Measurements from ENCODE around the gene PLPP3. TPM values are rescaled to one million over a fixed set of nuclear protein-coding genes. Genes with fewer than 3 reads are reported as not detected.

PLPP3 gene
- total RNA-seq, 1 donor = 243 TPM

DNA sequence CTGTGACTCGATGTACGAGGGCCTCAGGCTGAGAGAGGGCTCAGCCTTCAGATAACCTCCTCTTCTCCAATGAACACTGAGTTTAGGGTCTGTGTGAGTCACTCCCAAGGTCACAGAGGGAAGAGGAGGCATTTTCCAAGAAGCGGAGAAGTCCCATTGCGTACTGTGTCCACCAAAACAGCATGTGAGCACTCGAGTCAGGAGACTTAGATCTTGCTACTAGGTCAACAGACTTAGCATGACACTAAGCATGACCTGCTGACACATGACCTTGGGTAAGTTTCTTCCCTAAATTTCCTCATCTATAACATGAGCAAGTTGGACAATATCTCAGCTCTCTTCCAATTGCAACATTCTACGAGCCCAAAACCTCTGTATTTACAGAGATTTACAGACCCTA lies 68.0 kb downstream of the PLPP3 start:
- H3K27ac ChIP-seq (ENCODE audit: low read depth, low read length) = no peak overlapping the region
- H3K4me1 ChIP-seq (ENCODE audit: insufficient read depth, low read length) = peaks cover 8% of the 10 kb centered on the region
- TF ChIP-seq, protein P1, sequence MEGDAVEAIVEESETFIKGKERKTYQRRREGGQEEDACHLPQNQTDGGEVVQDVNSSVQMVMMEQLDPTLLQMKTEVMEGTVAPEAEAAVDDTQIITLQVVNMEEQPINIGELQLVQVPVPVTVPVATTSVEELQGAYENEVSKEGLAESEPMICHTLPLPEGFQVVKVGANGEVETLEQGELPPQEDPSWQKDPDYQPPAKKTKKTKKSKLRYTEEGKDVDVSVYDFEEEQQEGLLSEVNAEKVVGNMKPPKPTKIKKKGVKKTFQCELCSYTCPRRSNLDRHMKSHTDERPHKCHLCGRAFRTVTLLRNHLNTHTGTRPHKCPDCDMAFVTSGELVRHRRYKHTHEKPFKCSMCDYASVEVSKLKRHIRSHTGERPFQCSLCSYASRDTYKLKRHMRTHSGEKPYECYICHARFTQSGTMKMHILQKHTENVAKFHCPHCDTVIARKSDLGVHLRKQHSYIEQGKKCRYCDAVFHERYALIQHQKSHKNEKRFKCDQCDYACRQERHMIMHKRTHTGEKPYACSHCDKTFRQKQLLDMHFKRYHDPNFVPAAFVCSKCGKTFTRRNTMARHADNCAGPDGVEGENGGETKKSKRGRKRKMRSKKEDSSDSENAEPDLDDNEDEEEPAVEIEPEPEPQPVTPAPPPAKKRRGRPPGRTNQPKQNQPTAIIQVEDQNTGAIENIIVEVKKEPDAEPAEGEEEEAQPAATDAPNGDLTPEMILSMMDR (IDR thresholded peaks at IDR 0.05; ENCODE audit: extremely low read depth, low read depth, low read length) = no peak
- H3K4me2 ChIP-seq (ENCODE audit: insufficient read depth, low read length) = no peak overlapping the region
- H4K20me1 ChIP-seq (ENCODE audit: insufficient read depth, low read length) = peaks cover 34% of the 10 kb centered on the region
- no peaks in the 10 kb centered on the region for H3K27me3 ChIP-seq (ENCODE audit: insufficient read depth, low read length)
- H3K36me3 ChIP-seq (ENCODE audit: insufficient read depth, low read length) = peaks cover 71% of the 10 kb centered on the region
- no peak overlapping the region for H2AFZ ChIP-seq (ENCODE audit: low read length)
- no peak overlapping the region for H3K4me3 ChIP-seq (ENCODE audit: insufficient read depth, low read length)
- DNase-seq (ENCODE audit: insufficient read length, low spot score, missing footprints) = no peak
- no peaks in the 10 kb centered on the region for H3K9me3 ChIP-seq (ENCODE audit: low read depth, low read length)
- peaks cover 30% of the 10 kb centered on the region for H3K79me2 ChIP-seq (ENCODE audit: insufficient read depth, low read length)

DNA sequence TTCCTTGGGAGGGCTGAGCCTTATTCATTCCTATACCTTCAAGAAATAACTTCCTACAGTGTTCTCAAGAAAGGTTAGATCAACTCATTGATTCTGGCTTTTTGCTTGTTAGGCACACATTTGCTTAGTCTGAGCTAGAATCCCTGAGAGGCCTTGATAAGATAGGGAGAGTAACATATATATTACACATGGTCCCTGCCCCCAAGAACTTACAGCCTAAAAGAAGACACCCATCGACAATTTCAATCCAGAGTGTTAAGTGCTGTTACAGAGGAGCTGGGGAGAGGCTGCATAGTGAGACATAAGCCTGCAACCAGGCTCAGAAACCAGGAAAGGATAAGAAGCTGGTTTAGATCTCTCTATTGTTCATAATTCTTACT lies 68.7 kb downstream of the PLPP3 start:
- H3K9me3 ChIP-seq (ENCODE audit: low read depth, low read length) = no peaks in the 10 kb centered on the region
- peaks cover 8% of the 10 kb centered on the region for H3K4me1 ChIP-seq (ENCODE audit: insufficient read depth, low read length)
- no peak overlapping the region for H3K27ac ChIP-seq (ENCODE audit: low read depth, low read length)
- peaks cover 34% of the 10 kb centered on the region for H4K20me1 ChIP-seq (ENCODE audit: insufficient read depth, low read length)
- H3K4me2 ChIP-seq (ENCODE audit: insufficient read depth, low read length) = no peak overlapping the region
- H2AFZ ChIP-seq (ENCODE audit: low read length) = no peak overlapping the region
- no peaks in the 10 kb centered on the region for H3K27me3 ChIP-seq (ENCODE audit: insufficient read depth, low read length)
- no peak overlapping the region for H3K4me3 ChIP-seq (ENCODE audit: insufficient read depth, low read length)
- TF ChIP-seq, protein P1 (IDR thresholded peaks at IDR 0.05; ENCODE audit: extremely low read depth, low read depth, low read length) = no peak
- DNase-seq (ENCODE audit: insufficient read length, low spot score, missing footprints) = no peak
- H3K79me2 ChIP-seq (ENCODE audit: insufficient read depth, low read length) = peaks cover 26% of the 10 kb centered on the region
- peaks cover 73% of the 10 kb centered on the region for H3K36me3 ChIP-seq (ENCODE audit: insufficient read depth, low read length)

DNA sequence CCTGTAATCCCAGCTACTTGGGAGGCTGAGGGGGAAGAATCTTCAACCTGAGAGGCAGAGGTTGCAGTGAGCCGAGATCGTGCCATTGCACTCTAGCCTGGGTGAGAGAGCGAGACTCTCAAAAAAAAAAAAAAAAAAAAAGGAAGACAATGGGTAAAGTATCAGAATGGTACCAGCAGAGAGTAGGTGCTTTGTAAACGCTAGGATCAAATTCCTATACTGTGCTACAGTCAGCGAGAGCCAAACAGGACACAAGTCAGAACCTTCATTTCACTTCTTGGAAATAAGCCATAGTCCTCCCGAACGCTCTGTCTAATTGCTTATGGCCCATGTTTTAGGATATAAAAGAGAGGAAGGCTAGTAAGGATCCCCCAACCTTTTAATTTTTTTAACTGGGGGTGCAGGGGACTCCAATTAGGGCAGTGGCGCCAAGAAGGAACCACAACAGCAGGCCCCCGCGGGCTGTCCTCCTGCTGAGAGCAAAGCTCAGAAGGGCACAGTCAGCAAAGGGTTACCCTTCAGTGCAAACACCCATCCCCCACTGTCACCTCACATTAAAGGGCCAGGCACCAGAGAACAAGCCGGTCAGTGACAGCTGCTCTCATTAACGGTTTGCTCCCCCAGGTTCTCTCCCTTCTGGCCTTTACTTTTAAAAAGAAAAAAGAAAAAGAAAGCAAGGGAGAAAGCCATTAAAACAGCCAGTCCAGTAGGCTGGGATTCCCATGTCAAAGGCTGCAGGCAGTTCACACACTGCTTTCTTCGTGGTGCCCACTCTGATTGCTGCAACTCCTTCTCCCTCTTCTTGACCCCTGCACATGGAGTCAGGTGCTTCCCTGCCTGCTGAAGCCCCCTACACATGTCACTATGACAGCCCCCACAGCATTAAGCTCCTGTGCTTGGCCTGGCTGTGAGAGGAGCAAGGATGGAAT lies 69.4 kb downstream of the PLPP3 start:
- Histone ChIP-seq H4K20me1 (ENCODE audit: insufficient read depth, low read length) (peaks cover 34% of the 10 kb centered on the region), H3K4me2 (ENCODE audit: insufficient read depth, low read length) (no peak overlapping the region), H3K36me3 (ENCODE audit: insufficient read depth, low read length) (peaks cover 75% of the 10 kb centered on the region), H3K79me2 (ENCODE audit: insufficient read depth, low read length) (peaks cover 27% of the 10 kb centered on the region), H3K27me3 (ENCODE audit: insufficient read depth, low read length) (no peaks in the 10 kb centered on the region), H3K27ac (ENCODE audit: low read depth, low read length) (no peak overlapping the region), H3K4me1 (ENCODE audit: insufficient read depth, low read length) (peaks cover 8% of the 10 kb centered on the region), H2AFZ (ENCODE audit: low read length) (no peak overlapping the region), H3K9me3 (ENCODE audit: low read depth, low read length) (no peaks in the 10 kb centered on the region), H3K4me3 (ENCODE audit: insufficient read depth, low read length) (no peak overlapping the region)
- TF ChIP-seq, protein P1 (IDR thresholded peaks at IDR 0.05; ENCODE audit: extremely low read depth, low read depth, low read length) = no peak
- no peak for DNase-seq (ENCODE audit: insufficient read length, low spot score, missing footprints)

DNA sequence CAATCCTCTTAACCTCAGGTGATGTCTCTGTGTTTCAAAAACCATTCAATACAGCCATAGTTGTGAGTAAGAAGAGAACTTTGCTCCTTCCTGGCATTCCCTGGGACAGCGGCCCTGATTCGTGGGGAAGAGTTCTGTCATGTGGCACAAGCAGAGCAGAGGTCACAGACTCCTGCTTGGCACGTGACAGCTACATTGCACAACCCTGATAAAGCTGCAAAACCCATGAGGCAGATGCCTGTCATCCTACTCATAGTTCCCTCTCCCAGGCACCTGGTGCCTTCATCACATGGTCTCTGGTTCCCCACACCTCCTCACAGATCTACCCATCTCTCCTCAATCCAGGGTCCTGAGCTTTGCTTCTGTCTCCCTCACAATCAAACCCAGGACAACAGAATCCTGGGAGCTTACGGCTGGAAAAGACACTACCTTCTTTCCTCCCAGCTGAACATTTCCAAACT lies 70.8 kb downstream of the PLPP3 start:
- Histone ChIP-seq H3K9me3 (ENCODE audit: low read depth, low read length) (no peaks in the 10 kb centered on the region), H3K79me2 (ENCODE audit: insufficient read depth, low read length) (peaks cover 24% of the 10 kb centered on the region), H4K20me1 (ENCODE audit: insufficient read depth, low read length) (peaks cover 34% of the 10 kb centered on the region), H2AFZ (ENCODE audit: low read length) (no peak overlapping the region), H3K36me3 (ENCODE audit: insufficient read depth, low read length) (peaks cover 74% of the 10 kb centered on the region), H3K4me2 (ENCODE audit: insufficient read depth, low read length) (no peak overlapping the region), H3K27me3 (ENCODE audit: insufficient read depth, low read length) (no peaks in the 10 kb centered on the region), H3K4me3 (ENCODE audit: insufficient read depth, low read length) (no peak overlapping the region), H3K4me1 (ENCODE audit: insufficient read depth, low read length) (peaks cover 8% of the 10 kb centered on the region), H3K27ac (ENCODE audit: low read depth, low read length) (peak overlapping the region; percentile 26)
- TF ChIP-seq, protein P1 (IDR thresholded peaks at IDR 0.05; ENCODE audit: extremely low read depth, low read depth, low read length) = no peak
- no peak for DNase-seq (ENCODE audit: insufficient read length, low spot score, missing footprints)
